Activated naive CD8-positive, alpha-beta T cell treated with anti-CD3 and anti-CD28 coated beads, Interleukin-2, amount 10 ng/mL, durations not matched to agents 7 days and 5 days (primary cell): ENCODE measurements around the gene M1AP. TPM values are rescaled to one million over a fixed set of nuclear protein-coding genes. Genes with fewer than 3 reads are reported as not detected.

ENCODE experiments used
- ATAC-seq: fragments of 150-1000 bp; cut with Tn5 transposase; one replicate; pipeline ENCODE4 v1.10.0; 2021; ENCODE audit warnings: low read depth, moderate library complexity
- POLR2A ChIA-PET: fragments of 350-600 bp; sonication (Branson Sonifier 250); formaldehyde crosslinking; loops from one replicate; lab custom pipeline; 2021; ENCODE audit warnings: antibody characterized with exemption; lab: Charles Lee
- DNase-seq: peaks from one replicate; pipeline ENCODE4 v3.0.0; 2021
- H3K27ac Mint-ChIP-seq: one replicate; pipeline ENCODE4 v1.8.0; 2022; ENCODE audit warnings: mild to moderate bottlenecking, mixed read lengths
- H3K27me3 Mint-ChIP-seq: one replicate; pipeline ENCODE4 v1.8.0; 2022; ENCODE audit warnings: mild to moderate bottlenecking, moderate library complexity, mixed read lengths
- H3K36me3 Mint-ChIP-seq: one replicate; pipeline ENCODE4 v1.8.0; 2021; ENCODE audit warnings: mild to moderate bottlenecking, mixed read lengths
- H3K4me1 Mint-ChIP-seq: one replicate; pipeline ENCODE4 v1.8.0; 2021; ENCODE audit warnings: mixed read lengths
- H3K4me3 Mint-ChIP-seq: one replicate; pipeline ENCODE4 v1.8.0; 2022; ENCODE audit warnings: mild to moderate bottlenecking, moderate library complexity, mixed read lengths
- H3K9me3 Mint-ChIP-seq: one replicate; pipeline ENCODE4 v1.8.0; 2021; ENCODE audit warnings: mixed read lengths
- total RNA-seq, 2 experiments: library from RNA; stranded (reverse); gene quantifications; one replicate each; pipeline ENCODE4 v1.2.3, GENCODE V29; 2021

M1AP gene
- total RNA-seq, 2 experiments from 2014 or later = not detected

DNA sequence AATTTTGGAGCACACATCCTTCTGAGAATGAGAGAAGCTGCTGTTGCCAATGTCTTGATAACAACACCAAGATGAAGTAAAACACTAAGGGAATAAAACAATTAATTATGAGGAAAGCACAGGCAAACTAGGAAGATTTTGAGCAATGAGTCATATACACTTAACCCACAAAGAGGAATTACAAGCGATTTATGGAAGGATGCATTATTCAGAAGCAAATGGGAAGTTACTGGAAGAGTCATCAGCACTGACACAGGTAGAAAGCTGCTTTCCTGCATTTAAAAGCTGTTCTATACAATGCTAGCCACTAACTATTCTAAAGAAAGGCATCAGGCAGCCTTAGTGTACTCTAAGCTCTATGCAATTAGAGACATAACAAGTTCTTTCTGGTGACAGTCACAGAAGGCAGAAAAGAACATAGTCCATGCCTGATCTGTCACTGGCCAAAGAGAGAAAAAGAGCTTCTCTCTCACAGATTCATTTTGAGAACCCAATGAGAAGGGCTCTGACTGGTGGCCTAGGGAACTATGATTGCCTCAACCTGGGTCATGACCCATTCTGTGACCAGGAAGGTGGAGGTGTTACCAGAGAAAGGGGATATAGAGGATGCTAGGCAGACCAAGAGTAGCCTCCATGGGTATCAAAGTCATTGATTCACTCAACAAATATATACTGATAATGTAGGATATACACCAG, 45.4 kb downstream of the M1AP start:
- H3K27ac Mint-ChIP-seq = no peak overlapping the region
- H3K4me1 Mint-ChIP-seq = peaks cover 14% of the 10 kb centered on the region
- no peaks in the 10 kb centered on the region for H3K36me3 Mint-ChIP-seq
- ATAC-seq (no peak), DNase-seq (no peak)
- POLR2A ChIA-PET = no interaction called here
- peak overlapping the region; percentile 11 for H3K4me3 Mint-ChIP-seq
- peaks cover 32% of the 10 kb centered on the region for H3K27me3 Mint-ChIP-seq
- no peaks in the 10 kb centered on the region for H3K9me3 Mint-ChIP-seq

DNA sequence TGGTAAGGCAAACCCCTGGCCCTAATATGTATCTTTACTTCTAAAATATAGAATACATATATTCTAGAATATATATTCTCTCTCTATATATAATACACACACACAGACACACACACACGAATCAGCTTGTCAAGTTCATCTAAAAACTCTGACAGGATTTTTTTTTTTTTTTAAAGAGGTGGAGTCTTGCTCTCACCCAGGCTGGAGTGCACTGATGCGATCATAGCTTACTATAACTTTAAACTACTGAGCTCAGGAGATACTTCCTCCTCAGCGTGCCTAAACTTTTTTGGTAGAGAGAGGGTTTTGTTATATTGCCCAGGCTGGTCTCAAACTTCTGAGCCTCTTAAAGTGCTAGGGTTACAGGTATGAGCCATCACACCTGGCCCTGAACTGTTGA, 48.5 kb downstream of the M1AP start:
- no peak overlapping the region for H3K27ac Mint-ChIP-seq
- H3K4me3 Mint-ChIP-seq = no peak overlapping the region
- H3K27me3 Mint-ChIP-seq = peaks cover 44% of the 10 kb centered on the region
- ATAC-seq (no peak), DNase-seq (no peak)
- H3K36me3 Mint-ChIP-seq = no peaks in the 10 kb centered on the region
- H3K4me1 Mint-ChIP-seq = peaks cover 14% of the 10 kb centered on the region
- H3K9me3 Mint-ChIP-seq = no peaks in the 10 kb centered on the region
- POLR2A ChIA-PET = no interaction called here

DNA sequence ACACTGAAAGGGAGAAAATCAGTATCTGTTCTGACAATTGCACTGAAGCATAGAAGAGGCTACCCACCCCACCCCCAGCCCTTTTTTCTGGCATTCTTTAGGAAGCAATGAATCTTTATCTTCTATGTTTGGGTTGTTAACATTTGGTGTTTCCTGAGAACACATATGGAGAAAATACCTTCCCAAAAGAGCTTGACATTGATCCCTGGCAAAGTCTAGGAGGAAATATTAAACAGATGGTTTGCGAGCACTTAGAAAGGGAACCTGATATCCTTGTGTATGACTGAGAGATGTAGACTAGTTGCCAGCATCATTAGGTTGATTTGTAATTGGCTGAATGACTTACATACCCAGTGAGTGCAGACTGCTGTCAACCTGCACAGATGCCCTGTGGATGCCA, 50.7 kb downstream of the M1AP start:
- no peaks in the 10 kb centered on the region for H3K9me3 Mint-ChIP-seq
- DNase-seq = no peak
- no peaks in the 10 kb centered on the region for H3K36me3 Mint-ChIP-seq
- no peak overlapping the region for H3K27ac Mint-ChIP-seq
- H3K4me3 Mint-ChIP-seq = no peak overlapping the region
- peaks cover 1% of the 10 kb centered on the region for H3K4me1 Mint-ChIP-seq
- no peak for ATAC-seq
- POLR2A ChIA-PET = no interaction called here
- H3K27me3 Mint-ChIP-seq = peaks cover 60% of the 10 kb centered on the region

DNA sequence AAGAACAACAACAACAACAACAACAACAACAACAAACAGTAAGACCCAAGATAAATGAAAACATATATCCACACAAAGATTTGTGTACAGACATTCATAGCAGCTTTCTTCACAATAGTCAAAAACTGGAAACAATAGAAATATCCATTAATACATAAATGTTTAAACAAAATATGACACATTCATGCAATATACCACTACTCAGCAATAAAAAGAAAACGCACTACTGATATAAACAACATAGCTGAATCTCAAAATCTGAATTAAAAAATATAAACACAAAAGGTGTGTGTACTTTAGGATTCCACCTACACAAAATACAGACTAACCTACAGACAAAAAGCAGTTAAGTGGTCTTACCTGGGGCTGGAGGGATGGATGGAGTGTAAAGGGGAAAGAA, 51.5 kb downstream of the M1AP start:
- H3K36me3 Mint-ChIP-seq = no peaks in the 10 kb centered on the region
- no peaks in the 10 kb centered on the region for H3K9me3 Mint-ChIP-seq
- ATAC-seq (no peak), DNase-seq (no peak)
- POLR2A ChIA-PET = no interaction called here
- H3K4me3 Mint-ChIP-seq = no peak overlapping the region
- no peaks in the 10 kb centered on the region for H3K4me1 Mint-ChIP-seq
- peaks cover 61% of the 10 kb centered on the region for H3K27me3 Mint-ChIP-seq
- H3K27ac Mint-ChIP-seq = no peak overlapping the region

DNA sequence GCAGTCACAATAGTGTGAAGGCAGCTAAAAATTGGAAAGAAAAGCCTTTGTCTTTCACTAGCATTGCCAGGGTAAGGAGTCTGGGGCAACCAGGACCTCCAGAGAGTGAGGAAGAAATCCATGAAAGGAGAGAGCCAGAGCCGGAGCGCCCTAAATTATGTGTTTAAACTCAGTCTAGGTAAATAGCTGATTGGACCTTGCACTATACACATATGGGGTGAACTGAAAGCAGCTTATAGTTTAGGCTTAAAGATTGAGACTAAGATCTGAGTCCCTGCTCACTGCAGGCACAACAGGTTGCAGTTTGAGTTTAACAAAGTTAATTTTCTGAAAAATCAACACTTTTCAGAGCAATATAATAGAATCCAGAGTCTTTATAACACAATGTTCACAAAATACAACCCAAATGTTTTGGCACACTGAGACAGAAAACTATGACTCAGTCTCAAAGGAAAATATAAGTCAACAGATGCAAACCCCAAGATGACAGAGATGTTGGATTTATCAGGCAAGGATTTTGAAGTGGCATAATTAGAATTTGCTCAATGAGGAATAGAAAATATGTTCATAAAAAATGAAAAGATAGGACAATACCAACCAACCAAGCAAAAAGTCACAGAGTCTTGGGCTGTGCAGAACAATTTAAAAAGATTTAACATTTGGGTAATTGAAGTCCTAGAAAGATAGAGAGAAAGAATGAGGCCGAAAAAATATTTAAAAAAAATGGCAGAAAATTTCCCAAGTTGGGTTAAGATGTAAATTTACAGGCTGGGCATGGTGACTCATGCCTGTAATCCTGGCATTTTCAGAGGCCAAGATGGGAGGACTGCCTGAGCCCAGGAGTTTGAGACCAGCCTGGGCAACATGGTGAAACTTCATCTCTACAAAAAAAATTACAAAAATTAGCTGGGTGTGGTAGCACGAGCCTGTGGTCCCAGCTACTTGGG, 54.0 kb downstream of the M1AP start:
- no peak for DNase-seq
- Mint-ChIP-seq H3K27ac (no peak overlapping the region), H3K9me3 (no peaks in the 10 kb centered on the region), H3K27me3 (peaks cover 61% of the 10 kb centered on the region), H3K36me3 (no peaks in the 10 kb centered on the region), H3K4me3 (no peak overlapping the region), H3K4me1 (no peaks in the 10 kb centered on the region)
- ATAC-seq = no peak
- POLR2A ChIA-PET = no interaction called here

DNA sequence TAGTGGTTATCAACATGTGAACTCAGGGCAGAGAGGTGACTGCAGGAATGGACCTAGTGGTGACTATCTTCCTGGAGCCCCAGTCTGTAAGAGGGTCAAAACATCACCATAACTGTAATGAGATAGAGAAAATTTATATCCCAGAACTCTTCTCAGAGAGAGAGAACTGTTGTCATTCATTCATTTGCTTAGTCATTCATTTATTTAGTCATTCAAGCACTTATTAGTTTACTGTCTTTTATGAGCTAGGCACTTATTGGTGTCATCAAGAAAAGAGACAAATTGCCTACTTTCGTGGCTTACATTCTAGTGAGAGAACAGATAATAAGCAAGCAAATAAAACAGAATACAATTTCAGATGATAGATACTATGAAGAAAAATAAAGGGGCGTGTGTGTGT, 59.5 kb downstream of the M1AP start:
- Mint-ChIP-seq H3K27ac (no peak overlapping the region), H3K4me3 (no peak overlapping the region), H3K36me3 (no peaks in the 10 kb centered on the region), H3K4me1 (peaks cover 21% of the 10 kb centered on the region), H3K9me3 (no peaks in the 10 kb centered on the region), H3K27me3 (peaks cover 35% of the 10 kb centered on the region)
- no peak for ATAC-seq
- DNase-seq = no peak
- POLR2A ChIA-PET = interaction anchor here (0.9 to 3.8 kb wide), 2 partner anchors 59 to 106 kb away, joined by 3 to 27 read pairs; partner anchors contain the start of genes AUP1, CCDC142, HTRA2 and TTC31

DNA sequence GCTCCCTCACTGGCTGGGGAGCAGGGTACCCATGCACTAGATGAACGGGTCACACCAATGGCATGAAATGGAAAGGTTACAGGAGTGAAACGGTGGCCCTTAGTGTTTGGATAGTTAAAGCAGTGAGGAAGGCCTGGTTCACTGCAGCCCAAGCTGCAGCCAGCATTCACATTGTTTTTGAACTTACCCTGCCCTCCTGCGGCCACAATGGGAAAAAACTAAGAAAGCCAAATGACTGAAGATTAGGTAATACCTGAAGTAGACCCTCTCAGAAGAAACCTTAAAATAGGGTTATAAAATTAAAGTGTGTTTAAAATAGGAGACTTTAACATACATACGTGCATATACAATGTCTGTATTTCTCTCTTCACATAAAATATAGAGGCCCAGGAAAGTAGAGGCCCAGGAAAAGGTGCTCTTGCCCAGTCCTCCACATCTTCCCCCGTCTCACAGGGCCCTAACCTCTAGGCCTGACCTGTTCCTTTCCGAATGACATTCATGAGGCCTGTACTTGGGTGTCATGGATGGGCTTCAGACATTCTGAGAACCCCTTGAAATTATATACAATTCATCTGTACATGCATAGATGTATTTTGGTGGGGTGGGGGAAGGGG, 60.4 kb downstream of the M1AP start:
- Mint-ChIP-seq H3K9me3 (no peaks in the 10 kb centered on the region), H3K36me3 (no peaks in the 10 kb centered on the region), H3K4me1 (peaks cover 23% of the 10 kb centered on the region), H3K27ac (no peak overlapping the region), H3K4me3 (no peak overlapping the region), H3K27me3 (peaks cover 28% of the 10 kb centered on the region)
- peak; percentile 55 for DNase-seq
- POLR2A ChIA-PET = interaction anchor here (0.5 to 3.8 kb wide), 5 partner anchors 58 to 230 kb away, joined by 3 to 27 read pairs (median 3); partner anchors contain the start of genes AUP1, CCDC142, HTRA2 and MRPL53
- peak; percentile 78 for ATAC-seq

DNA sequence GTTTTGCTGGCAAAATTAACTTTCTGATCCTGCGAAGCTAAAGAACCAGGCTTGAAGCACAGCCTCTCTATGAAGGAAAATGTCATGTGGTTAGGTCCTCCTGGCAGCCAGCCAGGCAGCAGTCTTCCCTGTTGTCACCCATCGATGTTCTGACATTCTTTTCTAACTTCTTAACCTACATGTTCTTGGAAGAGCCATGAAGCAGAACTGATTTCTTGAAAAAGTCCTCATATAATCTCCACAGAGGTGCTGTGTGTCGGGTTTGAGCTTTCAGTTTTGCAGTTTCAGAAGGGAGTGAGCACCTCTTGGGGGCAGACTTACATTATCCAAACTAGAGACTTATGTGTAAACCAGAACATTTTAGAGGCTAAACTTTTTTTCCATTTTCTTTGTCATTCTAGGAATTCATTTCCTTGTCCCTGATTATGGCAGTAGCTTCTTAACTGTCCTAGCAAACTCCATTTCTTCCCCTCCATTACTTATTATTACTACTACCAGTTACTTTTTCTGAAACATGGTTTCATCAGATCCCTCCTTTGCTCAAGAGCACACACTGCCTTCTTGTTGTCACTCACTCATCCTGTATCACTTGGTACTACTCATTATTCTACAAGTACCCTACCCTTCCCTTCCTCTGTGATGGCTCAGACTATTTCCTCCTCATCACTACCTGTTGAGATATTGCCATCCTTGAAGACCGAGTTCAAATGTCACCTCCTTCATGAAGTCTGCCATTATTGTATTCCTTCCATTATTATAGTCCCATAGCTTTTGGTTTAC, 62.5 kb downstream of the M1AP start:
- peak overlapping the region; percentile 84 for H3K27ac Mint-ChIP-seq
- peaks cover 23% of the 10 kb centered on the region for H3K4me1 Mint-ChIP-seq
- H3K27me3 Mint-ChIP-seq = peaks cover 16% of the 10 kb centered on the region
- ATAC-seq (peak; percentile 70), DNase-seq (no peak)
- H3K36me3 Mint-ChIP-seq = no peaks in the 10 kb centered on the region
- no peaks in the 10 kb centered on the region for H3K9me3 Mint-ChIP-seq
- POLR2A ChIA-PET = interaction anchor here (0.5 to 3.8 kb wide), 9 partner anchors 12 to 185 kb away, joined by 3 to 27 read pairs (median 4); partner anchors contain the start of genes AUP1, CCDC142, PCGF1 and TTC31
- H3K4me3 Mint-ChIP-seq = peak overlapping the region; percentile 73

DNA sequence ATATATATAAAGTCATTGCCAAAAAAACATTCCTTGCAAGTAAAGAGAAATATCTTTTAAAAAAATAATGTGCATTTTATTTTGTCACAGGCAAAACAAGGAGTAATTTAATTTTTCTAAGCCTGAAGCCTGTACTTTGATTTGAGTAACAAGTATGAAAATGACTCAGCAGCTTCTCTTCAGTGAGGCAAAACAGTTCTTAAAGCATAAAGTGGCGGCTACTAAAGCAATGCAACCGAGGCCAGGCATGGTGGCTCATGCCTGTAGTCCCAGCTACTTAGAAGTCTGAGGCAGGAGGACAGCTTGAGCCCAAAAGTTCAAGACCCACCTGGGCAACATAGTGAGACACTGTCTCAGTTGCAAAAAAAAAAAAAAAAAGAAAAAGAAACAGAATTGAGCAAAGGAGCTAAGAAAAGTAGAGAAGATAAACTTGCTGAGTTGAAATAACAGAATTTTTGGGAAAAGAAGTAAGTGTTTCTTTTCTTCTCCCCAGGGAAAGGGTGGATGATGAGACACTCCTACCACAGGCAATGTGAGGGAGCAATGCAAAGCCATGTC, 64.0 kb downstream of the M1AP start:
- H3K27me3 Mint-ChIP-seq = peaks cover 13% of the 10 kb centered on the region
- no peak overlapping the region for H3K4me3 Mint-ChIP-seq
- no peak overlapping the region for H3K27ac Mint-ChIP-seq
- H3K4me1 Mint-ChIP-seq = peaks cover 23% of the 10 kb centered on the region
- no peaks in the 10 kb centered on the region for H3K36me3 Mint-ChIP-seq
- ATAC-seq (no peak), DNase-seq (no peak)
- POLR2A ChIA-PET = interaction anchor here (0.6 to 1.8 kb wide), 2 partner anchors 10 to 105 kb away, joined by 3 to 5 read pairs; no protein-coding TSS in a partner anchor
- H3K9me3 Mint-ChIP-seq = no peaks in the 10 kb centered on the region

DNA sequence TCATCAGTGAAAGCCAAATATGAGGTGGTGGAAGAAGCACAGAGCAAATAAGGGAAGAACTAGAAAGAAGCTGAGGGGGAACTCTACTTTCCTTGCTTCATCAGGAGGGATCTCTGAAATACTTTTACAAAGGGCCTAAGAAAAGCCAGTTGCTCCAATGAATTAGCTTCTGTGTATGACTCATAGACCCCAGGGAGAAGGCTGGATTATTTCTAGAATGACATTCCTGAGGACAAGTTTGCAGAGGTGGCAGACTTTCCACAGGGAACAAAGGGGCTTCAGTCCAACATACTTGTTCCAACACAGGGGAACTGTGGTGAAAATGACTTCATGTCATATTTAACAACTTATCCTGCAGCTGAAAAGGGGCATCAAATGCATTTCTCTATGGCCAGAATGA, 64.6 kb downstream of the M1AP start:
- H3K4me1 Mint-ChIP-seq = peaks cover 23% of the 10 kb centered on the region
- H3K9me3 Mint-ChIP-seq = no peaks in the 10 kb centered on the region
- no peak for DNase-seq
- no peaks in the 10 kb centered on the region for H3K36me3 Mint-ChIP-seq
- H3K4me3 Mint-ChIP-seq = no peak overlapping the region
- POLR2A ChIA-PET = interaction anchor here (1.8 kb wide), 1 partner anchor 9 kb away, joined by 5 read pairs; no protein-coding TSS in a partner anchor
- ATAC-seq = no peak
- H3K27ac Mint-ChIP-seq = peak overlapping the region; percentile 19
- H3K27me3 Mint-ChIP-seq = peaks cover 6% of the 10 kb centered on the region

DNA sequence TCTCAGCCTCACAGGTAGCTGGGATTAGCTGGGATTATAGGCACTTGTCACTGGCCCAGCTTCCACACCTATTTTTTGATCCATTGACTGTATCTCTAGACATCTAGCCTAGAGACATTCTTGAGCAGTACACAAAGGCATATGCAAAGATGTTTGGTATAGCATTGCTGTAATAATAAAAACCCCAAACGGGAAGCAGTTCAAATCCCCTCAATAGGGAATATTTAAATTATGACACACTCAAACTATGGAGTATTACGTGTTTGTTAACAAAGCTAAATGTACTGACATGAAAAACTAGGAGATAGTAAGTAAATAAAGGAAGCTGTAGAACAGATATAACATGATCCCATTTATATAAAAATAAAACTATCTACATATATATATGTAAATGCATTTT, 65.9 kb downstream of the M1AP start:
- Mint-ChIP-seq H3K36me3 (no peaks in the 10 kb centered on the region), H3K4me3 (no peak overlapping the region), H3K4me1 (peaks cover 27% of the 10 kb centered on the region), H3K9me3 (no peaks in the 10 kb centered on the region), H3K27me3 (peaks cover 5% of the 10 kb centered on the region), H3K27ac (no peak overlapping the region)
- POLR2A ChIA-PET = interaction anchor here (0.6 kb wide), 1 partner anchor 363 kb away, joined by 4 read pairs; no protein-coding TSS in a partner anchor
- no peak for ATAC-seq
- DNase-seq = no peak

DNA sequence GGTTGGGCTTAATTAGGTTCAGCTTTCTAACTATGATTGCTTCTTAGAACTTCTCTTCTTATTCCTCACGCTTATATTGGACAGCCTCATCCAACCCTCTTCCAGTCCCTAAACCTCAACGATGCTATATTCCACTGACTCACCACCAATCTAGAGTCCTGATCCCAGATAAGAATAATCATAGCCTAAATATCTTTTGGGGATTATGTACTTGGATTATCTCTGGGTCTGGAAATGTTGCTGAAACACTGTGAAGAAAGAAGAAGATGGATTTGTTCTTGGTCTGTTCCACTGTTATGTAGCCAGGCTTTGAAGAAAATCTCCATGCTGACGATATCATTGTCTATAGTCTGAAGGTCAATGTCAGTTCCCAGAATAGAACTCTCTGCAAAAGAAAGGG, 66.7 kb downstream of the M1AP start:
- Mint-ChIP-seq H3K27ac (no peak overlapping the region), H3K36me3 (no peaks in the 10 kb centered on the region), H3K9me3 (no peaks in the 10 kb centered on the region), H3K27me3 (peaks cover 5% of the 10 kb centered on the region), H3K4me3 (no peak overlapping the region), H3K4me1 (peaks cover 32% of the 10 kb centered on the region)
- DNase-seq (no peak), ATAC-seq (no peak)
- POLR2A ChIA-PET = no interaction called here
